HUES48 (cell line): ENCODE results near the gene PAPPA.

Experiments used
- H3K27ac ChIP-seq: one replicate; pipeline ENCODE4 v1.7.0; 2013; ENCODE audit warnings: low read depth, low read length, inconsistent platforms
- H3K27me3 ChIP-seq: 2 replicates; pipeline ENCODE4 v1.6.1; 2013; ENCODE audit warnings: mild to moderate bottlenecking, low read length; ENCODE audit not compliant: control insufficient read depth, insufficient read depth
- H3K36me3 ChIP-seq: 2 replicates; pipeline ENCODE4 v1.6.1; 2013; ENCODE audit warnings: low read length; ENCODE audit not compliant: control insufficient read depth, insufficient read depth
- H3K4me1 ChIP-seq: 2 replicates; pipeline ENCODE4 v1.6.1; 2013; ENCODE audit warnings: mild to moderate bottlenecking, low read length; ENCODE audit not compliant: control insufficient read depth, insufficient read depth
- H3K4me3 ChIP-seq: 2 replicates; pipeline ENCODE4 v1.5.1; 2013; ENCODE audit warnings: mild to moderate bottlenecking, low read depth, low read length
- H3K9ac ChIP-seq: 2 replicates; pipeline ENCODE4 v1.6.1; 2013; ENCODE audit warnings: mild to moderate bottlenecking, low read depth, low read length, moderate library complexity
- H3K9me3 ChIP-seq: 2 replicates; pipeline ENCODE4 v1.6.1; 2013; ENCODE audit warnings: low read length; ENCODE audit not compliant: control insufficient read depth, insufficient read depth

Gene PAPPA

DNA sequence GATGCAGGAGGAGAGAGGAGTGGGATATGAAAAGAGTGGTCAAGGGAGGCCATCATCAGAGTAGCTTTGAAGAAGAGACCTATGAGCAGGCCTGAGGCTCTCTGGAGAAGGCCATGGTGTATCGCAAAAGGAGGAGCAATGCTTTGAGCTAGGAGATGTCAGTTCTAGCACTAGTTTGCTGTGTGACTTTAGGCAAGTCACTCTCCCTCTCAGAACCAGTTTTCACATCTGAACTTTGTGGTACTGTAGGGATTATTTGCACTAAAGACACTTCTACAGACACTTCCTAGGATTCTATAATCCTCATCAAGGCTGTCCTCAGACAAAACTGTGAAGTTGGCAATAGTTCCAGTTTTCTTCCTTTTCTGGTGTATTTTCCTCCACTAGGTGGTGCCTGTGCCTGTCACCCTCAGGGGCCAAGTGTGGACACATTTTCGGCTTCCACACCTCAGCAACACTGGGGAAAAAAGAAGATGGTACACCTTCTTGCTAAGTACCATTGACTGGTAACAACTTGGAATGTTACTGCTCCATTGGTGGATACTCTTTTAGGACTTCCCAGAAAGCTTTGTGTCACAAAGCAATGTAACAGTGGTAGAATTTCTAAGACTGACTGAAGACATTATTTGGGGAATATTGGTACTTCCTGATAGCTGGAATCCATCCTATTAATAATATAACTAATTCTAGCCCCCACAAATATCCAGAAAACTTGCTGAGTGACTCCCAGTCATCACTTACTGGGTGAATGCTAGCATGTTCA lies 9.9 kb downstream of the PAPPA start:
- no peaks in the 10 kb centered on the region; the same call in 1 of the 2 replicates for H3K4me1 ChIP-seq

DNA sequence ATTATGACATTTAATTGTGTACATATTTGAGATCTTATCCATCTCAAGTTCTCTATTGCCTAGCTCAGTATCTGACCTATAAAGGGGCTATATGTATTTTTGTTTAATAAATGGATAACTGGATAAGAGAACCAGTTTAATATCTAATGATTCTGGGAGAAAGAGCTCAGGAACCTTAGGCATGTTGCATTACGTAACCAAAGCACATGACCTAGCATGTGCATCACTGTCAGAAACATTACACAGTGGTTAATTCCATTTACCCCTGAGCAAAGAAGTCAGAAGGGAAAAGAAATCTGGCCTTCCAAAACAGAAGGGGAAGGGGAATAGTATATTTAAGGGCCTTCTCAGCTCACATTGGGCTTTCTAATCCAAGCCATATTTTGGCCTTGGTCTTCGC lies 12.3 kb downstream of the PAPPA start:
- no peak overlapping the region for H3K27ac ChIP-seq
- H3K4me3 ChIP-seq: no peak overlapping the region
- no peaks in the 10 kb centered on the region for H3K4me1 ChIP-seq
- H3K36me3 ChIP-seq: no peaks in the 10 kb centered on the region
- peaks cover 5% of the 10 kb centered on the region for H3K27me3 ChIP-seq
- H3K9ac ChIP-seq: no peak overlapping the region
- H3K9me3 ChIP-seq: no peaks in the 10 kb centered on the region

More for the DNA sequence above, 9.9 kb downstream of the PAPPA start:
- Histone ChIP-seq H3K9me3 (no peaks in the 10 kb centered on the region), H3K9ac (no peak overlapping the region), H3K27ac (no peak overlapping the region), H3K27me3 (peaks cover 29% of the 10 kb centered on the region), H3K4me3 (no peak overlapping the region), H3K36me3 (no peaks in the 10 kb centered on the region)

DNA sequence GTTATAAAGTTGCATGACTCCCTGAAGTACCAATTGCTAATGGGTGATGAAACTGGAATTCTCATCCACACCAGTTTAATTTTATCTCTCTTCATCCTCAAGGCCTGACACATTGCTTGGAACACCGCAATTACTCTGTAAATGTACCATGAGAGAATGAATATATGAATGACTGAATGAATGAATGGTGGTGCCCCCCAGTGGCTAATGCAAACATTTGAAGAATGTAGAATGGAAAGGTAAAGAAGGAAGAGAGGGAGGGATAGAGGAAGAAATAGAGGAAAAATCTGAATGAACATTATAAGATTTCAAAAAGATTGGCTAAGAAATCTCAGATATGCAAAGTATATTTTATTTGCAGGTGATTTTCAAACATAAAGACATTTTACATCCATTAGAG lies 13.1 kb downstream of the PAPPA start:
- Histone ChIP-seq H3K27ac (no peak overlapping the region), H3K36me3 (no peaks in the 10 kb centered on the region), H3K9ac (no peak overlapping the region), H3K27me3 (no peaks in the 10 kb centered on the region), H3K9me3 (no peaks in the 10 kb centered on the region), H3K4me3 (no peak overlapping the region), H3K4me1 (no peaks in the 10 kb centered on the region)

DNA sequence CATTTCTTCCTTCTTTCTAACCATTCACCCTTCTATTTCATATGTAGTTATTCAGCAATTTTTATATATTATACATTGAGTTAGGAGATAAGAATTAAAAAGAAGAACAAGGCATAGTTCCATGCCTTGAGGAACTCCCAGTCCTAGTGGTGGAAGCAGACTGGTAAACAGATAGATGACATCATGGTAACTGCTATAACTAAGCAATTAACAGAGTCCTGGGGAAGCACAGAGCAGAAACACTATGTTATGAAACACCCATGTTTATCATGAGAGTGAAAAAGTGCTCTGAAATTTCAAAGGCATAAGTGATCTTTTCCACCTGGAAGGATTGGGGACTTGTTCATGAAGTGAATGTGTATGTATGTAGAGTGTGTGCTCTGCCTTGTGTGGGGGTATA lies 14.6 kb downstream of the PAPPA start:
- no peaks in the 10 kb centered on the region for H3K36me3 ChIP-seq
- H3K9me3 ChIP-seq: no peaks in the 10 kb centered on the region
- no peak overlapping the region for H3K4me3 ChIP-seq
- no peak overlapping the region for H3K27ac ChIP-seq
- H3K27me3 ChIP-seq: 0 out of 2 replicates have a peak, but pooled peaks cover 2% of the 10 kb centered on the region
- no peak overlapping the region for H3K9ac ChIP-seq
- H3K4me1 ChIP-seq: no peaks in the 10 kb centered on the region

DNA sequence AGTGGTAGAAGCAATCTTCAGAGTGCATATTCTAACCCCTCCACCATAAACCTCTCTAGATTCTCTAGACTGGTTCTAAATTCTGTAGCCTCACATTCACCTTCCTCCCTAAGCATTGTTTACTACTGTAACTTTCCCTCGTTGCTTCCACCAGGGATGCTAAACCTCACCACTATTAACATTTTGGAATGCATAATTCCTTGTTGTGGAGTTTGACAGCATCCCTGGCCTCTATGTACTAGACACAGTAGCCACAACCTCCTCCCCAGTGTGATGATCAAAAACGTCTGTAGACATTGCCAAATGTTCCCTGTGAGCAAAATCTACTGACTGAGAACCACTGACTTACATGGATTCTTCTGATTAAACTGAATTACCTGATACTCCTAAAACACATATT lies 18.6 kb downstream of the PAPPA start:
- no peaks in the 10 kb centered on the region for H3K36me3 ChIP-seq
- 0 out of 2 replicates have a peak, but pooled peaks cover 2% of the 10 kb centered on the region for H3K27me3 ChIP-seq
- no peak overlapping the region for H3K27ac ChIP-seq
- no peak overlapping the region for H3K9ac ChIP-seq
- H3K9me3 ChIP-seq: no peaks in the 10 kb centered on the region
- H3K4me3 ChIP-seq: no peak overlapping the region
- H3K4me1 ChIP-seq: no peaks in the 10 kb centered on the region

DNA sequence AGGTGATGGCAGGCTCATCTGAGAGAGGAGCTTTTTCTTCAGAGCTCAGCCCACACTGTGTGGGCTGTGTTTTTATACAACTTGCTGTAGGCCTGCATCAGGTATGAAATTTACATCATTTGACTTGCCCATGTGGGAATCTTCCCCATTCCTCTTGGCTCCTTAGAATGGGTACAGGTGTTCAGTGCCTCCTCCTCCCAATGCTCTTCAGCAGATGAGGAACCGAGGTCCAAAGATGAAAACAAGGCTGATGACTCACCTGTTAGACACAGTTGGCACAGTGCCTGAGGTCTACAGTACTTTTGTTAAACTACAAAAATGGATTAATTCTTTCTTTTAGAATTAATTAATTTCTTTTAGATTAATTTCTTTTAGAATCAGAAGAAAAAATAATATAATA lies 20.8 kb downstream of the PAPPA start:
- H3K27me3 ChIP-seq: 0 out of 2 replicates have a peak, but pooled peaks cover 2% of the 10 kb centered on the region
- H3K9me3 ChIP-seq: no peaks in the 10 kb centered on the region
- no peak overlapping the region for H3K4me3 ChIP-seq

DNA sequence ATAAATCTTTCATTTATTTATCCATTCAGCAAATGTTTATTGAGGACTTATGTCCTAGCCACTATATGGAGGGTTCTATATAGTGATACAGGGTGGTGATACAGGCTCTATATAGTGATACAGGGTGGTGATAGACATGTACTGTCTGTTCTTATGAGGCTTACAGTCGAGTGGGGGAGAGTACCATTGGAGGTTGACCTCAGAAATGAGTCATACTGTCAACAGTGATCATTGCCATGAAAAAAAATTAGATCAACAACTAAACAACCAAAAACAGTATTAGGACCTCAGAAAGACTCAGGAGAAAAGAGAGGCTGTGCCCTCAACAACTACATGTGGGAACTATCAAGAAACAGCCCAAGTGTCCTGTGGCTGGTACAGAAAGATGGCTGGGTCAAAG lies 22.0 kb downstream of the PAPPA start:
- H3K4me1 ChIP-seq: no peaks in the 10 kb centered on the region
- H3K27me3 ChIP-seq: 0 out of 2 replicates have a peak, but pooled peaks cover 2% of the 10 kb centered on the region
- no peaks in the 10 kb centered on the region for H3K36me3 ChIP-seq
- H3K27ac ChIP-seq: no peak overlapping the region
- H3K4me3 ChIP-seq: no peak overlapping the region
- H3K9ac ChIP-seq: no peak overlapping the region
- no peaks in the 10 kb centered on the region for H3K9me3 ChIP-seq

More for the DNA sequence above, 20.8 kb downstream of the PAPPA start:
- Histone ChIP-seq H3K27ac (no peak overlapping the region), H3K36me3 (no peaks in the 10 kb centered on the region), H3K9ac (no peak overlapping the region), H3K4me1 (no peaks in the 10 kb centered on the region)

DNA sequence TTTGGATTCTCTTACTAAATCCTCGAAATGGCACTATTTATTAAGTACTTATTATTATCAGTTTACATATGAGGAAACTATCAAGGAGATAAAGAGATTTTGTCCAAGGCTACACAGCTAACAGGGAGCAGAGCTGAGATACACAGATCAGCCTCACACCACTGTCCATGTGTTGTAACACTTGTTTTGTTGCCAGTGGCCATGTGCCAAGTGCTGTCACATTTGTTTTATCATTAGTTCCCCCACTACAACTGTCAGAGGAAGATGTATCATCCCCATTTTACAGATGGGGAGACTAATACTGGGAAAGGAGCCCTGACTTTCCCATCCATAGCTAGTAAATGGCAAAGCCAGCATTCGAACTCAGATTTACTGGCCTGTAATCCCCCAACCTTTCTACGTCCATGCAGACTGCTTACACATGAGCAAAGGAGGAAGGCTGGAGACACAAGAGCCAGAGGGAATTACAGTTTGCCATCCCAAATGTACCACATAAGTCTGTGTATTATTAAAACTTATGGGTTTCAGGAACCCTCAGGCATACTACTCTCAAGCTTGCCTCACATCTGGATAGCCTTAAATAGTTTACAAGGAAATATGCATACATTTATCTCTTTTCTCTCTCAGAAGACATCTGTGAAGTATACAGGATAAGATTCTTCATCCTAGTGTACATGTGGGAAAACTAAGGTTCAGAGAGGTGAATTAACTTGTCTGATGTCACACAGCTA lies 25.1 kb downstream of the PAPPA start:
- Histone ChIP-seq H3K36me3 (no peaks in the 10 kb centered on the region), H3K4me3 (no peak overlapping the region), H3K4me1 (no peaks in the 10 kb centered on the region), H3K9me3 (no peaks in the 10 kb centered on the region), H3K9ac (no peak overlapping the region), H3K27me3 (no peaks in the 10 kb centered on the region), H3K27ac (no peak overlapping the region)

DNA sequence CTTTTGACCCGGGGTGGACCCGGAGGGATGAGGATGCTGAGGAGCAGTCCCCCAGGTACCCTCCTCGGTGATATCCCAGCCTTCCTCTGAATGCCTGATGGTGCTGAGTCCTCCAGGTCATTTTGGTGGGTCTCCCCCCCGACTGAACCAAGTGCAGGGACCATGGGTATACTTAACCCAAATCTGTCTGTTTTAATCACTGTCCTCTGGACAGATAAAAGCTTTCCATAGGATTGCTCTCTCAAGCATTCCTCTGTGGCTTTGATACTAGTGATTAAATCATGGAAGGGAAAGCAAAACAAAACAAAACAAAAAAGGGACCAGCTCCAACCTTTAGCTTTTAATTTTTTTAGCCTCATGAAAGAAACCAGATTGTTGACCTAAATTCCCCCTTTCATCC lies 26.0 kb downstream of the PAPPA start:
- no peaks in the 10 kb centered on the region for H3K9me3 ChIP-seq

DNA sequence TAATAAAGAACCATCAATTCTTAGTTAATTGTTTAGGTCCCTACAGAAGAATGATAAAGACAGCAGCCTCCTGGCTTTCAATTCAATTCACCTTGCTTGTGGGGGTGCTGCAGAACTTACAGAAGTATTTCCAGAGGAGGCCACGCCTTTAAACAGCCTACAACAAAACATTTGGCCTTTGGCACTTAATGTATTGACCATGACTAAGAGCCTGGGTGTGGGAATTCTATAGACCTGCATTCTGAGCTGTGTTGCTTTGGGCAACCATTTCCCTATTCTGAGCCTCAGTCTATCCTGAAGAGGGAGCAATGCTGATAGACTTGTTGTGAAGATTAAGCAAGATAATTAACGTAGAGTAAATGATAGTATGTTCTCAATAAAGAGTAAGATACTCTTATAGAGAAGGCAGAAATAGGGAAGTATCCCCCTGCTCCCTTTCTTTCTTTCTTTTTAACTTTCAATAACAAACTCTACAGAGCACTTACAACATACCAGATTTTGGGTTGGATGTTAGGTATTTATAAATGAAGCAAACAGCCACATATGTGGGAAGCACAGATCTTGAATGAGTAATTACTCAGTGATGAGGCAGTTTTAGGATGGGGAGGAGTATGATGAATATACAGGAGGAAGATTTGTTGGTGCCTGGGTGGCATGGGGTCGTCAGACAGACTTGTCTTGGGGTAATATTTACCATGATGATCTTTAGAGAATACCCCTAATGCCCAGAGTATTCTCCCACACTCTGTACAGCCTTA lies 28.4 kb downstream of the PAPPA start:
- Histone ChIP-seq H3K9ac (no peak overlapping the region), H3K4me1 (no peaks in the 10 kb centered on the region), H3K4me3 (no peak overlapping the region), H3K27ac (no peak overlapping the region), H3K27me3 (no peaks in the 10 kb centered on the region), H3K9me3 (no peaks in the 10 kb centered on the region), H3K36me3 (no peaks in the 10 kb centered on the region)

More for the DNA sequence above, 26.0 kb downstream of the PAPPA start:
- Histone ChIP-seq H3K27me3 (no peaks in the 10 kb centered on the region), H3K27ac (no peak overlapping the region), H3K36me3 (no peaks in the 10 kb centered on the region), H3K4me3 (no peak overlapping the region), H3K4me1 (no peaks in the 10 kb centered on the region), H3K9ac (no peak overlapping the region)

DNA sequence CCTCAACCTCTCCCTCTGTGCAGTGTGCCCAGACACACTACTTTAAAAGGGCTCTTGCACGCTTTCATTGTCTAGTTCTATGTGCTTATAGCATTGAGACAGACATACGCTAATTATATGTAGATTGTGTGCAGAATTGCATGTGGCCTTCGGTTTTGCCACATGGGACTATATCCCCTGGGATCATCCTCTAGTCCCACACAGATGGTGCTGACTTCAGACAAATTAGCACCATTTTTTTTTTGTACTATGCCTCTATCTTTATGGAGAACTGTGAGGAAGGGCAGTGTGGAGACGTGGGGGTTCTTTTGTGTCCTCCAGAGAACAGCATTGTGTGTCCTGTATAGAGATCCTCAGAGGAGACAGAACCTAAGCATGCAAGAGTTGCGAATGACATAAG lies 29.3 kb downstream of the PAPPA start:
- no peaks in the 10 kb centered on the region for H3K36me3 ChIP-seq
- no peaks in the 10 kb centered on the region for H3K9me3 ChIP-seq
- H3K4me1 ChIP-seq: no peaks in the 10 kb centered on the region
- no peak overlapping the region for H3K27ac ChIP-seq
- no peaks in the 10 kb centered on the region for H3K27me3 ChIP-seq
- no peak overlapping the region for H3K4me3 ChIP-seq
- no peak overlapping the region for H3K9ac ChIP-seq
